GM12891 (cell line): Measurements from ENCODE around the gene ESYT1.
"Not testable (repeated sequence)": the region's sequence is repeated elsewhere in the genome, so short reads cannot be mapped to it uniquely, and the experiment has no call there.

Source experiments
- DNase-seq: peaks from one replicate; pipeline ENCODE4 v3.0.0; 2011; ENCODE audit warnings: low spot score; ENCODE audit not compliant: insufficient read length
- FAIRE-seq: peaks from 2 replicates; lab custom pipeline; 2011; peaks lifted over from hg19 to GRCh38; lab: Jason Lieb, UNC
- PAX5 ChIP-seq: IDR thresholded peaks from 2 replicates; pipeline ENCODE4 v1.6.1; 2011; ENCODE audit warnings: low read length, moderate library complexity, mild to moderate bottlenecking; ENCODE audit not compliant: insufficient read depth, severe bottlenecking
- POLR2A ChIP-seq: IDR thresholded peaks from 2 replicates; pipeline ENCODE4 v1.6.1; 2011; ENCODE audit warnings: low read depth, low read length, control low read depth
- POLR2AphosphoS5 ChIP-seq: IDR thresholded peaks from 2 replicates; pipeline ENCODE4 v1.6.1; 2011; ENCODE audit warnings: low read depth, low read length, control low read depth
- POU2F2 ChIP-seq: IDR thresholded peaks from 2 replicates; pipeline ENCODE4 v1.6.1; 2011; ENCODE audit warnings: low read depth, mild to moderate bottlenecking, control low read depth, low read length, moderate library complexity
- SPI1 ChIP-seq: IDR thresholded peaks from 2 replicates; pipeline ENCODE4 v1.6.1; 2011; ENCODE audit warnings: low read depth, low read length, control low read depth
- TAF1 ChIP-seq: IDR thresholded peaks from 2 replicates; pipeline ENCODE4 v1.6.1; 2011; ENCODE audit warnings: low read depth, low read length, control low read depth

ESYT1 gene

GRCh38 chr12:56146492-56147460 is 18.7 kb downstream of the ESYT1 start:
- no peak for FAIRE-seq
- no peak for TF ChIP-seq SPI1
- DNase-seq, result no peak

DNA sequence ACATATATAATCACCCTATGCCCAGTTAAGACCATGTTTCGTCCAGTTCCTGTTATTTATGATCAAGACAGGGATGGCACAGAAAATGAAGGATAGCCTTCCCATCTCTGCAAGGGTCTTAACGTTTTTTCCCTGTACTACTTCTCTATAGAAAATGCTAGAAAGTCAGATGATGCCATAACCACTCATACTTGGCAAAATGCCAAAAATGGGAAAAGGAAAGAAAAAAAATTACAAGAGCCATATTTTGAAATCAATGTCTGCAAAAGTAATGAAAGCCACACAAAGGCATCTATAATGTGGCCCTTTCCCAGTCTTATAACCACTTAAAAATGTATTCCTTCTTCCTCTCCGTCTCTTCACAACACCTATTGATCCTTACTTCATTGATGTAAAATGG is 22.5 kb downstream of the ESYT1 start:
- FAIRE-seq (no peak), DNase-seq (no peak)
- TF ChIP-seq POLR2A (no peak), POLR2AphosphoS5 (no peak)

DNA sequence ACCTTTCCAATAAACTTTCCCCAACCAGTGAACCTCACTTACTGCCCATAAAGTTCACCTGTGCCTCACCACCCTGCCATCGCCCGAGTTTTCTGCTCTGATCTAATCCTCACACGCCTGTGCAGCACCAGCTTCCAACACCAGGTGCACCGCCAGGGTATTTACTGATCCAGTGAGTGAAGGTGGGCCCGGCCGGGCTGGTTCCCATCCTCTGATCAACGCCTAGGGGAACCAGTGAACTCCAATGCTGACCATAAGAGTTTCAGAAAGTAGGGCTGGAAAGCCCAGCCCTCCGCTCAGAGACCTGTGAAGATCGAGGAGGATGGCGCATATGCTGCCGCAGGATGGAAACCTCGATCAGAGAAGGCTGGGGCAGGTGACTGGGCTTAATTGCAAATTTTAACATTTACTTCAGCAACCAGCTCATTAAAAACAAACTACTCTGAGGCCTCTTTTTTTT is 23.6 kb downstream of the ESYT1 start:
- TF ChIP-seq POU2F2 (no peak), POLR2A (peak; percentile 41)
- FAIRE-seq (peak; percentile 92), DNase-seq (no peak)

- peak; percentile 65; the same call in 1 of the 2 replicates for TF ChIP-seq POLR2AphosphoS5
- TF ChIP-seq POLR2A, result peak; percentile 82
- TF ChIP-seq PAX5, result peak; percentile 49
- TF ChIP-seq POU2F2, result no peak; the same call in 1 of the 2 replicates
- no peak for TF ChIP-seq SPI1
- TF ChIP-seq TAF1, result peak; percentile 68; the same call in 1 of the 2 replicates
- DNase-seq, result peak; percentile 89
- peak; percentile 97 for FAIRE-seq
Measured at GRCh38 chr12:56152132-56152755, 24.2 kb downstream of the ESYT1 start, which contains the start of gene MYL6B. Gene MYL6B, plus strand, starts transcription at chr12:56152587. Its CDS starts 1,332 bp downstream, at chr12:56153919.

DNA sequence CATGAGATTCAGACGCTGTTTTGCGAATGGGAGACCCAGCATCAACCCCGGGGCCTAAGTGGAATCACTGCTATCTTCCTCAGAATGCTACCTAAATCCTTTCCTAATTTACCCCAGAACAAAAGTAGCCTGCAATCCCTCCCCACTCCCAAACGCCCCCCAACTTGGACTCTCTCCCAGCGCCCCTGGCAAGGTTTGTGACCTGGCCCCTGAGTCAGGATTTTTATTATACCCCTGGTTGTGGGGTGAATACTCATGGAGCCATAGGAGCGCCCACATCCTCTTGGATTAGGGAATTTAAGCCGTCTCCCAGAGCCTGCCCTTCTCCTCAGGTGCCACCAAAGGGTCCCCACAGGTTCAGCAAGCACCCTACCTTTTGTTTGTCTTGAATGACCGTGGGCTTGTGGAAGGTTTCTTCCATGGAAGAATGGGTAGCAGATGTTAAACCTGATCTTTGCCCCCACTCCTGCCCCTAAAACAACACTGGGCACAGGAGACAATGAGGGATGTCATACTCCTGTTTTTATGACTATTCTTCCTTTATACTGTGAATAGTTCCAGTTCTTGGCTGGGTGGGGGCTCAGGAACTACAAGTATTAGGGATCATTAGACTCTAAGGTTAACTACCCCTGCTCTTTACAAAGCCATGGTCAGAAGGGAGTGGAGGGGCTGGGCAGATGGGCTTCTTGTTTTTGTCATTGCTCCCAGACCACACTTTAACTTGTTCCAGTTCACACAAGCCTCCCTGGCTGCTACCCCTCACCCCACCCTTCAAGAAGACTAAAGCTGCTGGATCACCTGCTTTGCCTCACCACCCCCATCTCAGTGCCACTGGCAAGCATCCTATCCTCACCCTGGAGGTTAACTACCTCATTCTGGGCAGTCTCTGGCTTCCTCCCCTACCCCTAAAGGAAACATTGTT is 24.9 kb downstream of the ESYT1 start:
- TF ChIP-seq POLR2AphosphoS5, result no peak
- TF ChIP-seq TAF1, result no peak
- no peak for TF ChIP-seq POLR2A
- no peak for TF ChIP-seq SPI1
- TF ChIP-seq POU2F2, result no peak
- no peak for TF ChIP-seq PAX5
- FAIRE-seq (no peak), DNase-seq (no peak)

GRCh38 chr12:56153678-56154065 is 25.6 kb downstream of the ESYT1 start:
- DNase-seq (no peak), FAIRE-seq (no peak)
- TF ChIP-seq POLR2A (no peak), PAX5 (no peak), POU2F2 (no peak), TAF1 (no peak), SPI1 (no peak), POLR2AphosphoS5 (no peak)

DNA sequence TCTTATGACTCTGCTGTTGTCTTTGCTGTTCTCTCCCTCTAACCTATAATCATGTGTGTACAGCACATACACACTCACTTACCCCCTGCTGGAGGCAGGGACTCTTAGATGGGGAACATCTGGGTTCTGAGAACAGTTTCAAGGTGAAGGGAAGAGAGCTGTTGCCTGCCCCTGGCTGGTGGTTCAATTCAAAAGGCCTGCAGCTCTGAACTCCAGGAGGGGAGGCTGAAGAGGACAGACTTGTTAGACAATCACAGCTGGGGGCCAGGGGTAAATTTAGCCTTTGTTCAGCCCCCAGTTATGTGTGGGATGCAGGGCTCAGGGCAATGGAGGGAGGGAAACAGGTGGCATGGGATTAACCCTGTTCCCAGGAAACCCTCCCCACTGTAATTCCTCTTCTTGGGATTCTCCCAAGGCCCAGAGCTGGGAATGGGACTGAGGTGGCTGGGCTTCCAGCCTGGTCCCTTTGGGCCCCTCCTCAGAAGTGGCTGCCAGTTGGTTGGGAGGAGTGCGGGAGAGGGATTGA is 26.2 kb downstream of the ESYT1 start:
- TF ChIP-seq POLR2AphosphoS5, result no peak
- no peak for TF ChIP-seq POU2F2
- TF ChIP-seq TAF1, result no peak
- TF ChIP-seq POLR2A, result no peak
- TF ChIP-seq PAX5, result no peak
- no peak for TF ChIP-seq SPI1
- FAIRE-seq, result no peak
- DNase-seq, result no peak

- FAIRE-seq, result no peak
- TF ChIP-seq PAX5 (no peak), SPI1 (no peak), POU2F2 (no peak), POLR2AphosphoS5 (no peak), TAF1 (no peak), POLR2A (no peak)
- DNase-seq, result no peak
Measured at GRCh38 chr12:56154818-56155217, 26.8 kb downstream of the ESYT1 start.

DNA sequence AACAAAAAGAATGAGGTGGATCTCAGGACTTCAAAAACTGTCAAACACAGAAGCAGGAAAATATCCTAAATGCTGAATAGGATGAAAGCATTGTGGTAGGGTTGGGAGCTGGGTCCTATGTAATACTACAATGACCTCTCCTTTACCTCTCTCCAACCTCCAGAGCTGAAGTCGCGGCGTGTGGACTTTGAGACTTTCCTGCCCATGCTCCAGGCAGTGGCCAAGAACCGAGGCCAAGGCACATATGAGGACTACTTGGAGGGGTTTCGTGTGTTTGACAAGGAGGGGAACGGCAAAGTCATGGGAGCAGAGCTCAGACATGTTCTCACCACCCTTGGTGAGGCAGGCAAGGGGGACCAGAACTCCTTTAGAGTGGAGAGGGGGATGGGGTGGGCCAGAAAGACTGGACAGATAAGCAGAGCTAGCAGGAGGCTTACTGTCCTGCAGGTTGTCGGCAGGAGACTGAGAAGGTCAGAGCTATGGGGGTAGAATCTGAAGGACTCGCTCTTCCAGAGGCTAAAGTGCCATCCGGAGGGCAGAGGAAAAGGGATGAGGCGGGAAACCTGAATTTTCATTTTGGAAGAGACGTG is 27.3 kb downstream of the ESYT1 start:
- no peak for FAIRE-seq
- TF ChIP-seq TAF1, result no peak
- no peak for TF ChIP-seq POLR2A
- TF ChIP-seq POU2F2, result no peak

DNA sequence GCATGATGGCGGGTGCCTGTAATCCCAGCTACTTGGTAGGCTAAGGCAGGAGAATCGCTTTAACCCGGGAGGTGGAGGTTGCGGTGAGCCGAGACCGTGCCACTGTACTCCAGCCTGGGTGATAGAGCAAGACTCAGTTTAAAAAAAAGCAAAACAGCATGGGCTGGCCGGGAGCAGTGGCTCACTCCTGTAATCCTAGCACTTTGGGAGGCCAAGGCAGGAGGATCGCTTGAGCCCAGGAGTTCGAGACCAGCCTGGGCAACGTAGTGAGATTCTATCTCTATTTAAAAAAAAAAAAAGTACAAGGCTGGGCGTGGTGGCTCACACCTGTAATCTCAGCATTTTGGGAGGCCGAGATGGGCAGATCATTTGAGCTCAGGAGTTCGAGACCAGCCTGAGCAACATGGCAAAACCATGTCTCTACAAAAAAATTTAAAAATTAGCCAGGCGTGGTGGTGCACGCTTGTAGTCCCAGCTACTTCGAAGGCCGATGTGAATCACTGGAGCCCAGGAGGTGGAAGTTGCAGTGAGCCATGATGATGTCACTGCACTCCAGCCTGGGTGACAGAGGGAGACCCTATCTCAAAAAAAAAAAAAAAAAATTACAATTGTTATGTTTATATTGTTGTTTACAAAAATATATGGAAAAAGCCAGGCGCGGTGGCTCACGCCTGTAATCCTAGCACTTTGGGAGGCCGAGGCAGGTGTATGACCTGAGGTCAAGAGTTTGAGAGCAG is 28.6 kb downstream of the ESYT1 start:
- not testable (repeated sequence) for DNase-seq, FAIRE-seq

More for the DNA sequence above, 27.3 kb downstream of the ESYT1 start:
- no peak for DNase-seq
